ENCODE data around the gene ZBTB11.

GRCh38 chr3:101656651-101657050 lies 20.3 kb downstream of the ZBTB11 start:
- TF ChIP-seq CTCF (IDR thresholded peaks at IDR 0.05) (no peak), EP300 (IDR thresholded peaks at IDR 0.05) (no peak), POLR2A (IDR thresholded peaks at IDR 0.05) (no peak)
